MM.1S (cell line): ENCODE measurements around the gene HCN1.

Experiments used
- DNase-seq: peaks from one replicate; pipeline ENCODE4 v3.0.0-alpha.2; 2015
- H2AFZ ChIP-seq: fragments of 300-600 bp; sonication (generic); 2 replicates; pipeline ENCODE4 v1.6.0; 2016; ENCODE audit warnings: antibody characterized with exemption, low read length
- H3F3A ChIP-seq: fragments of 300-600 bp; sonication (generic); 2 replicates; pipeline ENCODE4 v1.6.1; 2016; ENCODE audit warnings: mild to moderate bottlenecking, antibody characterized with exemption, low read length, moderate library complexity, mixed read lengths; ENCODE audit not compliant: insufficient read depth
- H3K27ac ChIP-seq: fragments of 300-600 bp; sonication (generic); 2 replicates; pipeline ENCODE4 v1.5.1; 2016; ENCODE audit warnings: mild to moderate bottlenecking, low read length
- H3K27me3 ChIP-seq: fragments of 300-600 bp; sonication (generic); replicated peaks from 2 replicates; pipeline ENCODE4 v1.6.0; 2016; ENCODE audit warnings: low read length; ENCODE audit not compliant: insufficient read depth
- H3K36me3 ChIP-seq: fragments of 300-600 bp; sonication (generic); replicated peaks from 2 replicates; pipeline ENCODE4 v1.6.1; 2016; ENCODE audit warnings: mild to moderate bottlenecking, low read length, mixed read lengths; ENCODE audit not compliant: insufficient read depth
- H3K4me1 ChIP-seq: fragments of 300-600 bp; sonication (generic); 2 replicates; pipeline ENCODE4 v1.6.1; 2016; ENCODE audit warnings: low read length, mixed read lengths
- H3K4me2 ChIP-seq: fragments of 300-600 bp; sonication (generic); 2 replicates; pipeline ENCODE4 v1.6.0; 2016; ENCODE audit warnings: low read depth, low read length
- H3K4me3 ChIP-seq: fragments of 300-600 bp; sonication (generic); 2 replicates; pipeline ENCODE4 v1.5.1; 2016; ENCODE audit warnings: low read length, mixed read lengths
- H3K79me2 ChIP-seq: fragments of 300-600 bp; sonication (generic); 2 replicates; pipeline ENCODE4 v1.6.1; 2016; ENCODE audit warnings: mixed run types, low read length, mixed read lengths
- H3K9ac ChIP-seq: fragments of 300-600 bp; sonication (generic); 2 replicates; pipeline ENCODE4 v1.6.1; 2016; ENCODE audit warnings: low read length, mixed read lengths
- H3K9me2 ChIP-seq: fragments of 300-600 bp; sonication (generic); replicated peaks from 2 replicates; pipeline ENCODE4 v1.6.1; 2016; ENCODE audit warnings: mild to moderate bottlenecking, low read length, mixed read lengths; ENCODE audit not compliant: insufficient read depth
- H3K9me3 ChIP-seq: fragments of 300-600 bp; sonication (generic); replicated peaks from 2 replicates; pipeline ENCODE4 v1.6.1; 2016; ENCODE audit warnings: mild to moderate bottlenecking, low read length, mixed read lengths; ENCODE audit not compliant: insufficient read depth
- H4K20me1 ChIP-seq: fragments of 300-600 bp; sonication (generic); 2 replicates; pipeline ENCODE4 v1.6.1; 2016; ENCODE audit warnings: mild to moderate bottlenecking, low read length, moderate library complexity, mixed read lengths; ENCODE audit not compliant: insufficient read depth
- EZH2 ChIP-seq: fragments of 300-600 bp; sonication (generic); optimal IDR thresholded peaks from 2 replicates; pipeline ENCODE3; 2017; ENCODE audit warnings: low read depth, mild to moderate bottlenecking, antibody characterized with exemption, low read length, mixed read lengths
- EZH2phosphoT487 ChIP-seq: fragments of 300-600 bp; sonication (generic); IDR thresholded peaks from 2 replicates; pipeline ENCODE4 v1.6.1; 2018; ENCODE audit warnings: antibody characterized with exemption, low read length
- TF ChIP-seq, protein P1 (sequence below): fragments of 300-600 bp; sonication (generic); IDR thresholded peaks from 2 replicates; pipeline ENCODE4 v1.5.1; 2016; ENCODE audit warnings: antibody characterized with exemption, low read length, mixed read lengths

The HCN1 gene

DNA sequence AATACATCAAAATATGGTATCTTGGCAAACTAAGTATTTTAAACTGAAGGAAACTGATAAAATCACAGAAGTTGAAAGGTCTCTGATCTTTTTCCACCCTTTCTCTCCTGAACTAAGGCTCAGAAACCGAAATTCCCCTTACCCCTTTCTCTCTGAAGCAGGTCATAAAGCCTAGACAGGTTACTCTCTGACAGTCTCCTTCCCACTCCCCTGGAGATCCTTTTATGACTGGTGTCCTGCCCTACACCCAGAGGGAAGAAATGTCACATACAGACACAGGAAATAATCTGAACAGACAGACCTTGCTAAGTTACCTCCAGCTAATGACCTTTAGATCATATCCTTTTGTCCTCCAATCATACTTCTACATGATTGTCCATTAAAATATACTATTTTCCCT lies 127.4 kb downstream of the HCN1 start:
- Histone ChIP-seq H2AFZ (no peak overlapping the region), H3F3A (no peaks in the 10 kb centered on the region), H3K79me2 (no peaks in the 10 kb centered on the region), H3K36me3 (no peaks in the 10 kb centered on the region), H3K9me3 (no peaks in the 10 kb centered on the region), H4K20me1 (no peaks in the 10 kb centered on the region), H3K4me1 (no peaks in the 10 kb centered on the region), H3K4me2 (no peak overlapping the region), H3K9me2 (no peaks in the 10 kb centered on the region), H3K4me3 (no peak overlapping the region), H3K27me3 (no peaks in the 10 kb centered on the region), H3K27ac (no peak overlapping the region), H3K9ac (no peak overlapping the region)
- no peak for DNase-seq
- no peak for TF ChIP-seq EZH2phosphoT487
- TF ChIP-seq EZH2, result no peak
- TF ChIP-seq, protein P1, sequence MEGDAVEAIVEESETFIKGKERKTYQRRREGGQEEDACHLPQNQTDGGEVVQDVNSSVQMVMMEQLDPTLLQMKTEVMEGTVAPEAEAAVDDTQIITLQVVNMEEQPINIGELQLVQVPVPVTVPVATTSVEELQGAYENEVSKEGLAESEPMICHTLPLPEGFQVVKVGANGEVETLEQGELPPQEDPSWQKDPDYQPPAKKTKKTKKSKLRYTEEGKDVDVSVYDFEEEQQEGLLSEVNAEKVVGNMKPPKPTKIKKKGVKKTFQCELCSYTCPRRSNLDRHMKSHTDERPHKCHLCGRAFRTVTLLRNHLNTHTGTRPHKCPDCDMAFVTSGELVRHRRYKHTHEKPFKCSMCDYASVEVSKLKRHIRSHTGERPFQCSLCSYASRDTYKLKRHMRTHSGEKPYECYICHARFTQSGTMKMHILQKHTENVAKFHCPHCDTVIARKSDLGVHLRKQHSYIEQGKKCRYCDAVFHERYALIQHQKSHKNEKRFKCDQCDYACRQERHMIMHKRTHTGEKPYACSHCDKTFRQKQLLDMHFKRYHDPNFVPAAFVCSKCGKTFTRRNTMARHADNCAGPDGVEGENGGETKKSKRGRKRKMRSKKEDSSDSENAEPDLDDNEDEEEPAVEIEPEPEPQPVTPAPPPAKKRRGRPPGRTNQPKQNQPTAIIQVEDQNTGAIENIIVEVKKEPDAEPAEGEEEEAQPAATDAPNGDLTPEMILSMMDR, result no peak

DNA sequence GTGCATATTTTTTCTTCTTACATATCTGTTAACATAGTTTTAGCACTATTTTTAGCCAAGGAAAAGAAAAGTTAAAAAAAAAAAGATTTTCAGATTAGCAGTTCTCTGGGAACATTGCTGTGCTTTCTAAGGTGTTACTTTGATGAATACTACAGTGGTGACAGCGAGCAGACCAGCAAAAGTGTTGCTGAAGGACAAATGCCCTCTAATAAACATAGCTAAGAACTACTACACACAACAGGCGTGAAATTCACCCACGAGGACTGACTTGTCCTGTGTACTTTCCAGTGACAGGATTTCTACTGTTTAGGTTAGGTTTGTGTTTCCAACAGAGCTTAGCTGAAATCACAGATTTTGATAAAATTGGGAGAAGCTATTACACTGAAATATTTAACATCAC lies 153.8 kb downstream of the HCN1 start:
- Histone ChIP-seq H3K9me3 (no peaks in the 10 kb centered on the region), H3K79me2 (no peaks in the 10 kb centered on the region), H3K9me2 (no peaks in the 10 kb centered on the region), H4K20me1 (no peaks in the 10 kb centered on the region), H3K36me3 (no peaks in the 10 kb centered on the region), H3K4me2 (no peak overlapping the region), H3K27me3 (no peaks in the 10 kb centered on the region), H3F3A (no peaks in the 10 kb centered on the region), H3K4me3 (no peak overlapping the region), H3K27ac (no peak overlapping the region), H3K9ac (no peak overlapping the region), H3K4me1 (no peaks in the 10 kb centered on the region), H2AFZ (no peak overlapping the region)
- no peak for DNase-seq
- no peak for TF ChIP-seq EZH2
- TF ChIP-seq, protein P1, result no peak
- no peak for TF ChIP-seq EZH2phosphoT487

DNA sequence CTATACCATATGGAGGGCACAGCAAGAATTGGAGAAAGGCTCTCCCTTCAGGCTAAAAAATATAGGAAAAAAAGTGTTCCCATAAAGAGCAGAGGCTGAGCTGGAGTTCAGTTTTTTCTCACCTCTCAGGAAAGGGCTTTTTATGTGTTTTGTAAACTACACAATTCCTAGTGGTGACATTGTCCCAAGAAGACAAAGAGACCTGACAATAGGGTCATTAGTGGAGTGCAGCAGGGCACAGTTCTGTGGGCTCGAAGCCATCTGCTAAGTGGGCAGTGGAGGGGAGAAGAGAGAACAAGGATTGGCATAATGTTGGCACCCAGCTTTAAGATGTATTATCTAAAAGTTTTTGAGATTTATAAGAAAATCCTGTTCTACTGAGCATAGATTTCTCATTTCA lies 162.5 kb downstream of the HCN1 start:
- no peak overlapping the region for H3K4me3 ChIP-seq
- no peaks in the 10 kb centered on the region for H3K79me2 ChIP-seq
- H3K36me3 ChIP-seq, result no peaks in the 10 kb centered on the region
- H3F3A ChIP-seq, result no peaks in the 10 kb centered on the region
- no peak overlapping the region for H2AFZ ChIP-seq
- no peaks in the 10 kb centered on the region for H3K9me2 ChIP-seq
- no peak overlapping the region for H3K4me2 ChIP-seq
- H3K9me3 ChIP-seq, result no peaks in the 10 kb centered on the region
- H3K4me1 ChIP-seq, result no peaks in the 10 kb centered on the region
- no peak for TF ChIP-seq EZH2
- TF ChIP-seq, protein P1, result no peak
- no peak for TF ChIP-seq EZH2phosphoT487
- no peak overlapping the region for H3K27ac ChIP-seq
- no peak overlapping the region for H3K9ac ChIP-seq
- no peaks in the 10 kb centered on the region for H3K27me3 ChIP-seq
- no peaks in the 10 kb centered on the region for H4K20me1 ChIP-seq
- no peak for DNase-seq
